Activated CD4-positive, alpha-beta T cell treated with anti-CD3 and anti-CD28 coated beads, Interleukin-2, amount 50 U/mL, for 16 hours (primary cell): ENCODE data around the gene CEP170B.

ENCODE experiments used
- DNase-seq: peaks from one replicate; pipeline ENCODE4 v3.0.0-alpha.2; 2020

Gene CEP170B

GRCh38 chr14:104868060-104868740 is 3.1 kb downstream of the CEP170B start:
- no peak for DNase-seq

GRCh38 chr14:104868811-104869572 is 3.9 kb downstream of the CEP170B start:
- DNase-seq: no peak

- no peak for DNase-seq
Observed at GRCh38 chr14:104869669-104870367, 4.8 kb downstream of the CEP170B start.

- DNase-seq: peak; percentile 25
Observed at GRCh38 chr14:104870368-104871144, 5.5 kb downstream of the CEP170B start.

- no peak for DNase-seq
Observed at GRCh38 chr14:104871145-104871655, 6.1 kb downstream of the CEP170B start.

GRCh38 chr14:104871656-104872468 is 6.8 kb downstream of the CEP170B start:
- DNase-seq: no peak

GRCh38 chr14:104872469-104873341 is 7.6 kb downstream of the CEP170B start:
- DNase-seq: no peak

- DNase-seq: no peak
Observed at GRCh38 chr14:104873380-104874055, 8.4 kb downstream of the CEP170B start.

- DNase-seq: no peak
Observed at GRCh38 chr14:104874110-104874531, 9.1 kb downstream of the CEP170B start.

GRCh38 chr14:104874571-104875411 is 9.7 kb downstream of the CEP170B start:
- no peak for DNase-seq

- no peak for DNase-seq
Observed at GRCh38 chr14:104875412-104875751, 10.3 kb downstream of the CEP170B start.

GRCh38 chr14:104875811-104876210 is 10.7 kb downstream of the CEP170B start:
- no peak for DNase-seq

- DNase-seq: peak; percentile 45
Observed at GRCh38 chr14:104876251-104876699, 11.2 kb downstream of the CEP170B start.

- DNase-seq: no peak
Observed at GRCh38 chr14:104877066-104877805, 12.2 kb downstream of the CEP170B start.

GRCh38 chr14:104877806-104878550 is 12.9 kb downstream of the CEP170B start:
- no peak for DNase-seq

GRCh38 chr14:104878582-104878981 is 13.5 kb downstream of the CEP170B start:
- no peak for DNase-seq

GRCh38 chr14:104879201-104879982 is 14.3 kb downstream of the CEP170B start:
- no peak for DNase-seq
